GM19468 (cell line): ENCODE measurements around the gene FAM136A.
"Not testable (repeated sequence)": the region's sequence is repeated elsewhere in the genome, so short reads cannot be mapped to it uniquely, and the experiment has no call there.

ENCODE experiments used
- ATAC-seq: cut with Tn5 transposase; IDR thresholded peaks from one replicate; pipeline ENCODE4 v1.9.1; 2021; ENCODE audit warnings: mild to moderate bottlenecking, moderate library complexity, moderate number of reproducible peaks; ENCODE audit not compliant: unreplicated experiment; ENCODE audit errors: extremely low read depth

The FAM136A gene

GRCh38 chr2:70300771-70301343 lies 1.0 kb downstream of the FAM136A start:
- no peak for ATAC-seq

- not testable (repeated sequence) for ATAC-seq
Measured at GRCh38 chr2:70297828-70298227, 4.0 kb downstream of the FAM136A start.

- ATAC-seq, result no peak
Measured at GRCh38 chr2:70283500-70284191, 18.2 kb downstream of the FAM136A start.

- ATAC-seq, result no peak
Measured at GRCh38 chr2:70282439-70282838, 19.4 kb downstream of the FAM136A start.

GRCh38 chr2:70280242-70280798 lies 21.5 kb downstream of the FAM136A start:
- ATAC-seq, result no peak

GRCh38 chr2:70270323-70270722 lies 31.5 kb downstream of the FAM136A start:
- ATAC-seq, result no peak

- ATAC-seq, result not testable (repeated sequence)
Measured at GRCh38 chr2:70269422-70270302, 32.2 kb downstream of the FAM136A start.

- not testable (repeated sequence) for ATAC-seq
Measured at GRCh38 chr2:70266925-70267324, 34.9 kb downstream of the FAM136A start.

GRCh38 chr2:70261501-70261900 lies 40.4 kb downstream of the FAM136A start:
- no peak for ATAC-seq

GRCh38 chr2:70258532-70258875 lies 43.4 kb downstream of the FAM136A start:
- no peak for ATAC-seq

GRCh38 chr2:70255637-70256314 lies 46.1 kb downstream of the FAM136A start:
- ATAC-seq, result no peak

GRCh38 chr2:70250434-70250833 lies 51.4 kb downstream of the FAM136A start:
- ATAC-seq, result no peak

- peak; percentile 78 for ATAC-seq
Measured at GRCh38 chr2:70248181-70248847, 53.6 kb downstream of the FAM136A start, which contains the start of gene TIA1. Gene TIA1 (minus strand): TSS chr2:70248628. CDS start chr2:70248430, 198 bp downstream.

- peak; percentile 6 for ATAC-seq
Measured at GRCh38 chr2:70247364-70248180, 54.3 kb downstream of the FAM136A start.
